Activated T-cell treated with anti-CD3 and anti-CD28 coated beads for 48 hours (primary cell): ENCODE data around the gene WNT11.

Source experiments
- DNase-seq: peaks from one replicate; pipeline ENCODE4 v3.0.0-alpha.2; 2020; ENCODE audit warnings: low read depth

WNT11 gene

GRCh38 chr11:76153571-76153923 lies 52.8 kb downstream of the WNT11 start:
- DNase-seq = no peak

GRCh38 chr11:76152741-76153570 lies 53.3 kb downstream of the WNT11 start:
- no peak for DNase-seq

GRCh38 chr11:76152086-76152681 lies 54.1 kb downstream of the WNT11 start:
- DNase-seq = peak; percentile 86

- DNase-seq = no peak
These were observed 54.7 kb downstream of the WNT11 start for GRCh38 chr11:76151556-76152085.

- DNase-seq = no peak
These were observed 56.2 kb downstream of the WNT11 start for GRCh38 chr11:76150141-76150540.

GRCh38 chr11:76149713-76150112 lies 56.6 kb downstream of the WNT11 start:
- no peak for DNase-seq

GRCh38 chr11:76148941-76149613 lies 57.2 kb downstream of the WNT11 start:
- DNase-seq = no peak

- no peak for DNase-seq
These were observed 58.1 kb downstream of the WNT11 start for GRCh38 chr11:76148231-76148630.

GRCh38 chr11:76147106-76147740 lies 59.1 kb downstream of the WNT11 start:
- no peak for DNase-seq

GRCh38 chr11:76143274-76143673 lies 63.0 kb downstream of the WNT11 start:
- DNase-seq = no peak

- DNase-seq = no peak
These were observed 64.3 kb downstream of the WNT11 start for GRCh38 chr11:76141901-76142588.

GRCh38 chr11:76140912-76141574 lies 65.3 kb downstream of the WNT11 start:
- DNase-seq = no peak

- no peak for DNase-seq
These were observed 67.0 kb downstream of the WNT11 start for GRCh38 chr11:76139314-76139713.
